A549 (cell line): ENCODE measurements around the gene MAP1S. TPM values are rescaled to one million over a fixed set of nuclear protein-coding genes. Genes with fewer than 3 reads are reported as not detected.
A peak's percentile ranks its signal among the peaks of the same experiment; 100 is the strongest.

ENCODE experiments used
- ATAC-seq, 2 experiments: fragments of 200-7000 bp in 1 of 2; fragments of >200 bp in 1 of 2; cut with Nextera tagmentation in 1 of 2; cut with Tn5 transposase in 1 of 2; 3 replicates each; pipeline versions ENCODE4 v1.8.0 to v1.9.1; 2018 to 2020; ENCODE audit warnings: mild to moderate bottlenecking in 1 of 2, moderate library complexity in 1 of 2
- CTCF ChIA-PET: fragments of 300-600 bp; sonication (Branson Sonifier 250); formaldehyde crosslinking; extraction: SDS; loops from one replicate; lab custom pipeline; 2021; ENCODE audit warnings: antibody characterized with exemption, inconsistent platforms; lab: Yijun Ruan, JAX
- POLR2A ChIA-PET: fragments of 350-600 bp; formaldehyde crosslinking; extraction: SDS; loops from one replicate; lab custom pipeline; 2021; ENCODE audit warnings: antibody characterized with exemption, inconsistent platforms; lab: Yijun Ruan, JAX
- DNase-seq, 2 experiments: peaks; one replicate each; pipeline versions ENCODE4 v3.0.0 to v3.0.0-alpha.2; 2011 to 2016; ENCODE audit warnings: low read depth in 1 of 2, low spot score in 1 of 2
- FAIRE-seq: peaks from 2 replicates; lab custom pipeline; 2011; peaks lifted over from hg19 to GRCh38; lab: Jason Lieb, UNC
- H3K27ac ChIP-seq, 2 experiments: fragments of >200 bp; sonication (Bioruptor Twin); formaldehyde crosslinking; 3 replicates each; pipeline ENCODE4 v1.5.1; 2016 to 2017
- H3K4me1 ChIP-seq: fragments of >200 bp; sonication (Bioruptor Twin); formaldehyde crosslinking; 3 replicates; pipeline ENCODE4 v1.6.1; 2016
- H3K4me2 ChIP-seq: fragments of >200 bp; sonication (Bioruptor Twin); formaldehyde crosslinking; 3 replicates; pipeline ENCODE4 v1.6.1; 2016
- H3K4me3 ChIP-seq: fragments of >200 bp; sonication (Bioruptor Twin); formaldehyde crosslinking; 3 replicates; pipeline ENCODE4 v1.5.1; 2016
- H3K9me3 ChIP-seq: fragments of >200 bp; sonication (Bioruptor Twin); formaldehyde crosslinking; 3 replicates; pipeline ENCODE4 v1.6.1; 2016
- BHLHE40 ChIP-seq: IDR thresholded peaks from 2 replicates; pipeline ENCODE4 v1.6.1; 2012; ENCODE audit warnings: low read depth, low read length, inconsistent platforms
- CHD4 ChIP-seq: fragments of 200-600 bp; sonication (generic); IDR thresholded peaks from 2 replicates; pipeline ENCODE4 v1.6.1; 2016; ENCODE audit warnings: antibody characterized with exemption, mild to moderate bottlenecking, borderline replicate concordance
- CTCF ChIP-seq: fragments of >200 bp; sonication (Bioruptor Twin); formaldehyde crosslinking; IDR thresholded peaks from 3 replicates; pipeline ENCODE4 v1.5.1; 2016
- ELK1 ChIP-seq: fragments of 150-350 bp; IDR thresholded peaks from 2 replicates; pipeline ENCODE4 v1.6.1; 2014; ENCODE audit warnings: low read depth, mild to moderate bottlenecking, low read length
- EP300 ChIP-seq, 2 experiments: fragments of >200 bp; sonication (Bioruptor Twin); formaldehyde crosslinking; IDR thresholded peaks; 2 replicates in 1 of 2; 3 replicates in 1 of 2; pipeline ENCODE4 v1.6.1; 2016 to 2017
- FOSL2 ChIP-seq, 2 experiments: fragments of 450-650 bp in 1 of 2; fragments of >200 bp in 1 of 2; sonication (Bioruptor Twin) in 1 of 2; formaldehyde crosslinking; IDR thresholded peaks; 2 replicates each; pipeline versions ENCODE4 v1.5.0 to v1.6.1; 2016 to 2020; ENCODE audit warnings: mild to moderate bottlenecking in 1 of 2, moderate library complexity in 1 of 2
- HOXB13 ChIP-seq: fragments of 250-450 bp; sonication (Bioruptor Pico); IDR thresholded peaks from 2 replicates; pipeline ENCODE4 v1.5.0; 2020; ENCODE audit warnings: low read depth, mild to moderate bottlenecking, moderate library complexity
- MAFK ChIP-seq: fragments of 450-650 bp; IDR thresholded peaks from 2 replicates; pipeline ENCODE4 v1.6.1; 2014; ENCODE audit not compliant: partially characterized antibody
- MAZ ChIP-seq: fragments of 150-350 bp; IDR thresholded peaks from 2 replicates; pipeline ENCODE4 v1.6.1; 2014; ENCODE audit warnings: antibody characterized with exemption, low read depth, low read length, borderline replicate concordance
- NPAS2 ChIP-seq: fragments of 250-450 bp; sonication (Bioruptor Pico); IDR thresholded peaks from 2 replicates; pipeline ENCODE4 v1.8.0; 2022; ENCODE audit warnings: mild to moderate bottlenecking, moderate library complexity, borderline replicate concordance
- POLR2AphosphoS2 ChIP-seq: conservative IDR thresholded peaks from 2 replicates; pipeline ENCODE4 v1.6.1; 2012; ENCODE audit warnings: low read length, improper control_type of control experiment, inconsistent platforms
- RARB ChIP-seq: fragments of 250-450 bp; sonication (Bioruptor Pico); IDR thresholded peaks from 2 replicates; pipeline ENCODE4 v1.8.0; 2021; ENCODE audit warnings: mild to moderate bottlenecking, moderate library complexity
- RNF2 ChIP-seq: fragments of 200-600 bp; sonication (generic); IDR thresholded peaks from 2 replicates; pipeline ENCODE4 v1.6.1; 2016; ENCODE audit warnings: low read depth, mild to moderate bottlenecking, antibody characterized with exemption, moderate library complexity, borderline replicate concordance
- SMC3 ChIP-seq: fragments of >200 bp; sonication (Bioruptor Twin); formaldehyde crosslinking; IDR thresholded peaks from 3 replicates; pipeline ENCODE4 v1.6.1; 2018; ENCODE audit warnings: inconsistent platforms
- USF2 ChIP-seq: fragments of 450-650 bp; IDR thresholded peaks from 2 replicates; pipeline ENCODE4 v1.6.1; 2014; ENCODE audit warnings: antibody characterized with exemption
- ZNF302 ChIP-seq: fragments of 250-450 bp; sonication (Bioruptor Pico); IDR thresholded peaks from 2 replicates; pipeline ENCODE4 v1.9.0; 2021; ENCODE audit warnings: inconsistent platforms, mild to moderate bottlenecking, moderate library complexity
- WGBS: methylation state at CpG from one replicate; pipeline ENCODE4 v1.1.6; 2017; ENCODE audit errors: missing lambda C conversion rate; 5-methylcytosine and 5-hydroxymethylcytosine counted together
- polyA plus RNA-seq, 4 experiments: library from polyadenylated mRNA; depleted of rRNA in 3 of 4; stranded (reverse); fragments of >200 nt; fragmentation: RNase III in 1 of 4; extraction: RNeasy Plus Mini Kit Qiagen cat#74134 plus additional on column Dnase treatment in 1 of 4; gene quantifications; 2 replicates in 3 of 4; 3 replicates in 1 of 4; pipeline ENCODE4 v1.2.3, GENCODE V29; 2011 to 2017

MAP1S gene
- polyA plus RNA-seq, 2 of the 4 experiments (the other 2 are of a cell fraction) = 8.3 to 26.9 TPM

DNA sequence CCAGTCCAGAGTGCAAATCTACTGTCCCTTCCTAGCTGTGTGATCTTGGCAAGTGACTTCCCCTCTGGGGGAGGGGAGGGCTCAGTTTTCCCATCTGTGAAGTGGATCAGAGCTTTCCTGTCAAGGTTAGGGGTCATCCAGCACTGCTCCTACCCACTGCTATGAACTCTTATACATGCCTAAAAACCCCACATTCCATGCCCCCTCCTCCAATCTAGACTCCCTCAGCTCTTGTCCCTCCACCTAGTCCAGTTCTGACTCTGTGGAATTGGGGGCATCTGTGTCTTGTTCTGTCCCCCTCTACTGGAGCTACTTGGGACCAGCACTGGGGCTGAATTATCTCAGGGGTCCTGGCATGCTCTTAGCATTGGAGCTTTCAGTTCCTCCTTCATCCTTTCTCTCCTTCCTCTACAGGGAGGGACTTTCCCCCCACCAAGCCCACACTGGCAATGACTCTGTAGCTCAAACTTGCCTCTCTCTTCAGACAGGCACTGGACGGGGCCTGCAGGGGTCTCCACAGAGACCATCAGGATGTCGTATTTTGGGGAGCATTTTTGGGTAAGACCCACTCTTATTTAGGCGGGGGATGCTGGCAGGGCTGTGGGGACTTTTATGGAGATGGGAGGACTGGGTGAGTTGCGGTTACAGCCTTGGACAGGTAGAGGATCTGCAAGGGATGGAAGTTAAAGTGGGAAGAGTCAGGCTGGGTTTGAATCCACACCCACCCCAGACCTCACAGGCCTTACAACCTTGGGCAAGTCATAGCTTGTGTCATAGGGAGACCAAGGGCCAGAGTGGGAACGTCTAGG lies 35.6 kb downstream of the MAP1S start:
- Histone ChIP-seq H3K9me3 (no peaks in the 10 kb centered on the region), H3K27ac (peak overlapping the region; percentile 60 to 91), H3K4me2 (peak overlapping the region; percentile 45), H3K4me3 (no peak overlapping the region), H3K4me1 (peaks cover 35% of the 10 kb centered on the region)
- ATAC-seq = peak; percentile 30 to 57; a peak in 5 of 6 replicates
- peak in 1 of 2 experiments; percentile 65 for DNase-seq
- 43% methylated on average over 5 of the region's 5 CpGs for WGBS
- POLR2A ChIA-PET = interaction anchor here (0.5 to 1.2 kb wide), 2 partner anchors 75 to 105 kb away, joined by 3 to 8 read pairs; partner anchors contain the start of gene RPL18A
- FAIRE-seq = no peak
- TF ChIP-seq NPAS2 (CRISPR knock-in tag) (no peak), HOXB13 (CRISPR knock-in tag) (no peak), RNF2 (no peak), POLR2AphosphoS2 (no peak), CTCF (no peak), CHD4 (no peak), BHLHE40 (no peak), SMC3 (no peak), ZNF302 (no peak), MAZ (no peak), RARB (CRISPR knock-in tag) (no peak)
- CTCF ChIA-PET = interaction anchor here (0.6 to 5.9 kb wide), 4 partner anchors 11 to 181 kb away, joined by 3 to 29 read pairs (median 4); no protein-coding TSS in a partner anchor

DNA sequence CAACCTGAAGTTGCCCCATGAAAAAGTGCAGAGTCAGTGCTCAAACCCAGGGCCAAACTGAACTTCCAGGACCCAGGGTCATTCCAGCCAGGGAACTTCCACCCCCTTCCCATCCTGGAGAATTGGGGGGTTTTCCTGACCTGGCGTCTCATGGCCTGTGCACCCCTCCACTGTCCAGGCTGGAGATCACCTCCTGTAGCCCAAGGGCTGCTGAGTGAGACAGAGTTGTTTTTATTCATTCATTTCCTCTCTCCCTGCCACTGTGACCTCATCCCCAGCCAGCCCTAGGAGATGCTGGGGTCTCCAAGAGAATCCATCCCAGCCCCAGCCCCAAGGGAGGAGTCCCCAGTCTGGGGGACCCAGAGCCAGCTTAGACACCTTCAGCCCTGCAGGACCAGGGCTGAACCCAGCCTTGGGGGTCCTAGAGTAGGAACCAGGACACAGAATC lies 36.2 kb downstream of the MAP1S start:
- H3K27ac ChIP-seq = peak overlapping the region; percentile 60 to 91
- POLR2A ChIA-PET = interaction anchor here (1.2 kb wide), 1 partner anchor 104 kb away, joined by 3 read pairs; the partner anchor contains the start of gene RPL18A
- FAIRE-seq = no peak
- 0 out of 5 replicates have a peak, but pooled peaks of 1 of the 2 experiments have one; percentile 13 for TF ChIP-seq EP300 (IDR thresholded peaks at IDR 0.05)
- TF ChIP-seq ELK1 = no peak
- TF ChIP-seq FOSL2 (IDR thresholded peaks at IDR 0.05) = no peak
- TF ChIP-seq FOSL2 (CRISPR knock-in tag; IDR thresholded peaks at IDR 0.05) = 0 out of 2 replicates have a peak, but pooled peaks have one; percentile 11
- TF ChIP-seq MAFK = peak; percentile 79
- no peak for TF ChIP-seq CHD4
- TF ChIP-seq USF2 = no peak
- peaks cover 34% of the 10 kb centered on the region for H3K4me1 ChIP-seq
- no peaks in the 10 kb centered on the region for H3K9me3 ChIP-seq
- no peak overlapping the region for H3K4me3 ChIP-seq
- peak in 1 of 2 experiments; percentile 40 for DNase-seq
- ATAC-seq = peak; percentile 71 to 81
- peak overlapping the region; percentile 45 for H3K4me2 ChIP-seq
- WGBS = 0% methylated on average over 1 of the region's 1 CpG
- CTCF ChIA-PET = interaction anchor here (1.1 to 5.9 kb wide), 3 partner anchors 11 to 182 kb away, joined by 4 to 29 read pairs (median 6); no protein-coding TSS in a partner anchor
